ENCODE data around the gene CELF6. TPM values are rescaled to one million over a fixed set of nuclear protein-coding genes. Genes with fewer than 3 reads are reported as not detected.

Gene CELF6
- total RNA-seq, 2 experiments from 2014 or later: 0.19 TPM

DNA sequence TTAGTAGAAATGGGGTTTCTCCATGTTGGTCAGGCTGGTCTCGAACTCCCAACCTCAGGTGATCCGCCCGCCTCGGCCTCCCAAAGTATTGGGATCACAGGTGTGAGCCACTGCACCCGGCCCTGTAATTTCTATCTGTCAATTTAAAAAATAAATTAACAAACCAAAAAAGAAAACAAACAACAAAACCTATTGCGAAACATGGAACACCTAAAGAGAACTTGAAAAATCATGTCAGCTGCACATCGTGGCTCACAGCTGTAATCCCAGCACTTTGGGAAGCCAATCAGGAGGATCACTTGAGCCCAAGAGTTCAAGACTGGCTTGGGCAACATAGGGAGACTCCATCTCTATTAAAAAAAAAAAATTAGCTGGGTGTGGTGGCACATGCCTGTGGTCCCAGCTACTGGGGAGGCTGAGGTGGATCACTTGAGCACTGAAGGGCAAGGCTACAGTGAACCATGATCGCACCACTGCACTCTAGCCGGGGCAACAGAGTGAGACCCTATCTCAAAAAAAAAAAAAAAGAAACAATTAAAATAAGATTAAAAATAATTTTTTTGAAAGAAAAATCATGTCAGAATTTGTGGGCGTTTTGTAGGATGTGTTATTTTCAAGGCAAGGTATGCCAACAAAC lies 67.2 kb downstream of the CELF6 start:
- Mint-ChIP-seq H3K9me3 (no peaks in the 10 kb centered on the region), H3K27ac (no peak overlapping the region), H3K4me3 (no peak overlapping the region), H3K27me3 (no peaks in the 10 kb centered on the region), H3K36me3 (peaks cover 39% of the 10 kb centered on the region), H3K4me1 (ENCODE audit: low read depth) (peaks cover 4% of the 10 kb centered on the region)
- DNase-seq: no peak
- POLR2A ChIA-PET: no interaction called here
- CTCF ChIA-PET: interaction anchor here (0.6 kb wide), 1 partner anchor 233 kb away, joined by 3 read pairs; no protein-coding TSS in a partner anchor
- intact Hi-C loops (cut with micrococcal nuclease): no loop called here

DNA sequence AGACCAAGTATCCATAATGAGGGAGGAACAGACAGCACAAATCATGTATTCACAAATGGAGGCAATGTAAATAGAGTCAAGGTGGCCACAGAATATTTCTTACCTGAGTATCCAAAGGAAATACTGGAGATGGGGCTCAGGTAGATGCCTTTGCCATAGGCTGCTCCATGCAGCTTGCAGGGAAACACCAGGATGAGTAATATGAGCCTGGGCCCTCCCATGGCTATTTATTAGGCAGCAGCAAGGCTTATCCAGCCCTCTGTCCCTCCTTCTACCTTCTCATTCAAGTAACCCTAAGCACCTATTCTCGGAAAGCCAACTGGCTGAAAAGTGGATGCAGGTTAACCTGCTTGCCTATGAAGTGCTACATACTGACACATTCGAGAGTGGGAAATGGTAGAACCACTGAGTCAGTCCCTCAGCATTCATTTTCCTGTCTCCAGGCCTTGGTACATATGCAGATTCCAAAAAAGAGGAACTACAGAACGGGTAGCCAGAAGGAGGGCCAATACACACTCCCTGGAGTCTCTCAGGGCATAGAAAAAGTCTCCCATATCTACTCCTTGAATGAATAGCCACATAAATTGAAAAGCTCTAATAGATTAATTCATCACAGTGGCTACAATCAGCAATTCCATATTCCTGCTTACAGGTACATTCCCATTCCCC lies 70.7 kb downstream of the CELF6 start:
- intact Hi-C loops (cut with micrococcal nuclease): no loop called here
- Mint-ChIP-seq H3K27ac (peak overlapping the region; percentile 35), H3K27me3 (no peaks in the 10 kb centered on the region), H3K4me3 (no peak overlapping the region), H3K9me3 (no peaks in the 10 kb centered on the region), H3K36me3 (peaks cover 28% of the 10 kb centered on the region), H3K4me1 (ENCODE audit: low read depth) (peaks cover 4% of the 10 kb centered on the region)
- ChIA-PET POLR2A (no interaction called here), CTCF (no interaction called here)
- DNase-seq: no peak

DNA sequence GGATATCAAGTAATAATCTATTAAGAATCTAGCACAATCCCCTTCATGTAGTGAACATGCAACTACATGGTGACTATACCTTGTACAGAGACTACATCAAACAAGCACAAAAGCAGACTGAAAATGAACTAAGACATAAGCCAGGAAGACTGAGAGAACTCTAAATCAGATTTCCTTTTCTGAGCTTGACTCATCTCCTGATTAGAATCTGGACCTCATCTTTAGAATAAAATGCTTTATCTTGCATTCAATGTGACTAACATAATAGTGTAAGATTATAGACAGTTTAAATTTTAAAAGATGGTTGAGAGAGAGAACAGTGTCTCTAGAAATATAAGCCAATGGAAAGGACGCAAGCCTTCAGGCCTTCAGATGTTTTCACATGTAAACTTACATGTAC lies 71.4 kb downstream of the CELF6 start:
- DNase-seq: no peak
- intact Hi-C loops (cut with micrococcal nuclease): no loop called here
- H3K9me3 Mint-ChIP-seq: no peaks in the 10 kb centered on the region
- POLR2A ChIA-PET: no interaction called here
- CTCF ChIA-PET: no interaction called here
- H3K27ac Mint-ChIP-seq: no peak overlapping the region
- H3K4me3 Mint-ChIP-seq: no peak overlapping the region
- H3K4me1 Mint-ChIP-seq (ENCODE audit: low read depth): peaks cover 6% of the 10 kb centered on the region
- H3K36me3 Mint-ChIP-seq: peaks cover 28% of the 10 kb centered on the region
- no peaks in the 10 kb centered on the region for H3K27me3 Mint-ChIP-seq

DNA sequence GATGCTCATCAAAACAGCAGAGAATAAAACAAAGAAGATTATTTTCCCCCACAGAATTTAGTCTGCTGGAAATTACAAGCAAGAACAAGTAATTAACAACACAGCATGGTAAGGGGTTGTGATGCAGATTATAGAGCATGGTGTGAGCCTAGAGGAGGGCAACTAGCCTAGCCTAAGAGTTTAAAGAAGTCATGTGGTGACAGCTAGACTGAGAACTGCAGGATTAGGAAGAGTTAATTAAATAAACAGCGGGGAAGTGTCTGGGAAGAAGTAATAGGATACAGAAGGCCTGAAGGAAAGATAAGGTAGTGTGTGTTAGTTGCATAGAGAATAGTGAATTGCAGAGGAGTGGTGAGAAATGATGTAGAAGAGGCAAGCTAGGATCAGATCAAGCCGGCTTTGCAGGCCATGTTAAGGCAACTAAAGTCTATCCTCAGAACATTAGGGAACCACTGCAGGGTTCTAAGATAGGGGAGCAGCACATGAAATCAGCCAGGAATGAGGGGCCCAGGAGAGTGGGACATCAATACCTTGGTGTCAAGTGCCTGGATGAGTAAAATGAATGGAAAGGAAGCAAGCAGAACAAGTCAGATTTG lies 77.1 kb downstream of the CELF6 start:
- Mint-ChIP-seq H3K27me3 (no peaks in the 10 kb centered on the region), H3K27ac (peak overlapping the region; percentile 40), H3K9me3 (no peaks in the 10 kb centered on the region), H3K4me1 (ENCODE audit: low read depth) (peaks cover 18% of the 10 kb centered on the region), H3K36me3 (peaks cover 22% of the 10 kb centered on the region), H3K4me3 (no peak overlapping the region)
- intact Hi-C loops (cut with micrococcal nuclease): no loop called here
- CTCF ChIA-PET: interaction anchor here (3.2 kb wide), 1 partner anchor 42 kb away, joined by 9 read pairs; no protein-coding TSS in a partner anchor
- DNase-seq: no peak
- POLR2A ChIA-PET: interaction anchor here (1.1 kb wide), 1 partner anchor 11 kb away, joined by 4 read pairs; no protein-coding TSS in a partner anchor

DNA sequence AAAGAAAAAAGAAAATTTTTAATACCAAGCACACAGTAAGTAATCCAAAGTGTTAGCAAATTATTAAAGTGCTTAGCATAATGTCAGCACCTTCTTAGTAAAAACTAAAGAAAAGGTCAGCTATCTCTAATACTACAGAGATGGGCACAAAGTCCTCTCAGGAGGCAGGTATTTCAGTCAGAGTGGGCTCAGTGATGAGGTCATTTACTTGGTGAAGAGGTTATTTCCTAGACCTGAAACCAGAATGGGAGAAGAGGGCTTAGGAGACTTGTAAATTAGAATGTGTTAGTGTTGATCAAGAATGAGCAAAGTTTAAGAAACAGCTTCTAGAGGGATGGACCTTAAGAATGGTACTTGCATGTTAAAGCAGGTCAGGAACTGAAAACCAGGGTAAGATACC lies 80.3 kb downstream of the CELF6 start:
- POLR2A ChIA-PET: interaction anchor here (1.2 to 5.5 kb wide), 3 partner anchors 9 to 137 kb away, joined by 3 to 77 read pairs (median 19); partner anchors contain the start of genes HEXA and PKM
- Mint-ChIP-seq H3K36me3 (peaks cover 17% of the 10 kb centered on the region), H3K4me1 (ENCODE audit: low read depth) (peaks cover 35% of the 10 kb centered on the region), H3K9me3 (no peaks in the 10 kb centered on the region), H3K27me3 (peaks cover 2% of the 10 kb centered on the region), H3K27ac (no peak overlapping the region), H3K4me3 (no peak overlapping the region)
- intact Hi-C loops (cut with micrococcal nuclease): loop anchor here (10.0 kb wide), 1 partner anchor 545 kb away; the partner anchor contains the start of gene ADPGK
- CTCF ChIA-PET: interaction anchor here (6.2 kb wide), 1 partner anchor 13 kb away, joined by 58 read pairs; no protein-coding TSS in a partner anchor
- no peak for DNase-seq

DNA sequence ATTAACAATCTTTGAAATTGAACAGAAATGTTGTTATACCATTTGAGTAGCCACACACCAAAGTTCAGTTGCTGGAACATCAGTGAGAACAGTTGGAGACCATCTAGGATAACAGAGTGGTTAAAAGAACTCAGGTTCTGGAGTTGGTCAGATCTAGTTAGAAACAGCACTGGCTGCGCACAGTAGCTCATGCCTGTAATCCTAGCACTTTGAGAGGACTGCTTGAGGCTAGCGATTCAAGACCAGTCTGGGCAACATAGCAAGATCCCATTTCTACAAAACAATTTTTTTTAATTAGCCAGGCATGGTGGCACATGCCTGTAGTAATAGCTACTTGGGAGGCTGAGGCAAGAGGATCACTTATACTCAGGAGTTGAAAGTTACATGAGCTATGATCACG lies 81.4 kb downstream of the CELF6 start:
- Mint-ChIP-seq H3K4me3 (no peak overlapping the region), H3K4me1 (ENCODE audit: low read depth) (peaks cover 38% of the 10 kb centered on the region), H3K27ac (no peak overlapping the region), H3K36me3 (peaks cover 17% of the 10 kb centered on the region), H3K9me3 (no peaks in the 10 kb centered on the region), H3K27me3 (peaks cover 2% of the 10 kb centered on the region)
- intact Hi-C loops (cut with micrococcal nuclease): loop anchor here (10.0 kb wide), 1 partner anchor 546 kb away; the partner anchor contains the start of gene ADPGK
- no peak for DNase-seq
- CTCF ChIA-PET: interaction anchor here (6.2 kb wide), 1 partner anchor 12 kb away, joined by 58 read pairs; no protein-coding TSS in a partner anchor
- POLR2A ChIA-PET: interaction anchor here (0.9 to 5.5 kb wide), 5 partner anchors 8 to 138 kb away, joined by 3 to 77 read pairs (median 3); partner anchors contain the start of genes HEXA and PKM

DNA sequence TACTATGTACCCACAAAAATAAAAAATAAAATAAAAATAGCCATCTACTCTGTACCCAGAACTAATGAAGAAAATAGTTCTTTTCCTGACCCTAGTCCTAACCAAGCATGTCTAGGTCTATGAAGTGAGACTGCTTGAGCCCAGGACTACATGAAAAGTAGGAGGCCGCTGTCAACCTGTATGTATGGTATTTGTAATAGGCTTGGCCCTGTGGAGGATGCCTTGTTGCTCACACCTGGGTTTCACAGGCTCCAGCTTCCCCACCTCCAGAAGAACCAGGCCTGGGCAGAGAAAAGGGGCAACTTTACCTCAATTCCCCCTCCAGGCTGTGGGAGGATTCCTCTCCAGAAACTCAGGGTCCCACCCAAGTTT lies 82.1 kb downstream of the CELF6 start:
- Mint-ChIP-seq H3K36me3 (peaks cover 17% of the 10 kb centered on the region), H3K4me1 (ENCODE audit: low read depth) (peaks cover 35% of the 10 kb centered on the region), H3K9me3 (no peaks in the 10 kb centered on the region), H3K27me3 (peaks cover 2% of the 10 kb centered on the region), H3K4me3 (no peak overlapping the region), H3K27ac (peak overlapping the region; percentile 90)
- intact Hi-C loops (cut with micrococcal nuclease): loop anchor here (1.0 to 10.0 kb wide), 3 partner anchors 10 to 547 kb away; partner anchors contain the start of gene ADPGK
- CTCF ChIA-PET: interaction anchor here (1.0 to 6.2 kb wide), 3 partner anchors 11 to 47 kb away, joined by 3 to 58 read pairs (median 4); no protein-coding TSS in a partner anchor
- no peak for DNase-seq
- POLR2A ChIA-PET: interaction anchor here (1.0 to 5.5 kb wide), 5 partner anchors 11 to 39 kb away, joined by 3 to 77 read pairs (median 4); no protein-coding TSS in a partner anchor

DNA sequence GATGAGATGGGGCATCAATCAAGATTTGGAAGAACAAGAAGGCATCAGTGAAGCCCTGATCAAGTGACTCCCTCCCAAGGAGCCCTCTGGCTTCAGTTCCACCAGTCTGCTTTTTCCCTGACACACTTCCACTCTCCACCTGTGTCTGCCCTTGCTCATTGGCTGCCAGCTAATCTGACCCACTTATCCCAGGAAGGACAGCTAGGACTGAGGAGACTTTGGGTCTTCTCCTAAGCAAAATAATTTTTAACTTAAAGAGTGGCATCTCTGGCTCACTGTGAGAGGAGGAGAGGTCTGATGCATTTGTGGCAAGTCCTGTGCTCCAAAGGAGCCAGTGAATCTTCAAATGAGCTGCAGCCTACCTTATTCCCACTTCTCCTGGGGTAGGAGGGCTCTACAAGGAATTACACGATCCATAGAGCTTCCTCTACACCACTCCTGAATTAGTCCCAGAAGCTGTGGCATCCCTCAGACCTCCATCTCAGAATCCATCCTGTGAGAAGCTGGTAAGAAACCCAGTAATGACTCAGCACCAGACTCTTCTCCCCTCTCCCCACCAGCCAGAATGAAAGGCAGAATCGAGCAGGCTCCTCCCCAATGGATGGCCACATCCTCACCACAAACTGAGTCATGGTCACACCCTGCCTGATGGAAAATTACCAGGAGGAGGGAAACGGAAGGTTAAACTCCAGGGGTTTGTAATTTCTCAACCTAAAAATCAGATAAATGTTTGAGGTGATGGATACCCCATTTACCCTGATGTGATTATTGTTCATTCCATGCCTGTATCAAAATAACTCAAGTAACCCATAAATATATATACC lies 82.7 kb downstream of the CELF6 start:
- peaks cover 39% of the 10 kb centered on the region for H3K4me1 Mint-ChIP-seq (ENCODE audit: low read depth)
- POLR2A ChIA-PET: interaction anchor here (1.0 to 5.5 kb wide), 5 partner anchors 10 to 39 kb away, joined by 3 to 77 read pairs (median 4); no protein-coding TSS in a partner anchor

DNA sequence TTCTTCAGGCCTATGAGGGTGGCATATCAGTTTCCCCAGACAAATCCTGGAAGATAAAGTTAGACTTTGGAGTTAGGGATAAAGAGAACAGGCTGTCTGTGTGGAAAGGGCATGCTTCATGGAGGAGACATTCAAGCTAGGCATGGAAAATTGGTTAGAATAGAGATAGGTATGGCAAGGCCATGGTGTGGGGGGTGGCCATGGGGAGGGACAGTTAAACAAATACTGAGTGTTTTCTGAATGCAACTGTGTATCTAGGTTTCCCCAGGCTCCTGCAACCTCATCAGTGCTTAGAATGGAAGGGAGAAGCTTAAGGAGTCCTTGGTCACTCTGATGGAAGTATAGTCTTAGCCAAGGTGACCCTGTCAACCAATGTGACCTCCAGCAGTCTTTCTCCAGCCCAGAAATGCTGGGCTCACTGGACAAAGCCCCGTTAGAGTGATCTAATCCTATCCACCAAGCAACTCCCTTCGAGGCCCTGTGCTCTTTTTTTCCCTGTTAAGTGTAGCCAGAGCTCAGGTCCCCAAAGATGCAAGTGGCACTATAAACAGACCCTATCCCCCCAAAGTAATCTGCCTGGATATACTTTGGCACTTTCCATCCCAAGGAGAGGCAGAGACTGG lies 83.5 kb downstream of the CELF6 start:
- H3K9me3 Mint-ChIP-seq: no peaks in the 10 kb centered on the region
- H3K36me3 Mint-ChIP-seq: peaks cover 10% of the 10 kb centered on the region
- H3K4me3 Mint-ChIP-seq: peak overlapping the region; percentile 72
- peak overlapping the region; percentile 90 for H3K27ac Mint-ChIP-seq
- ChIA-PET POLR2A (interaction anchor here (1.3 to 5.5 kb wide), 2 partner anchors 9 to 28 kb away, joined by 4 to 77 read pairs; no protein-coding TSS in a partner anchor), CTCF (interaction anchor here (1.1 to 6.2 kb wide), 2 partner anchors 10 to 14 kb away, joined by 3 to 58 read pairs; no protein-coding TSS in a partner anchor)
- intact Hi-C loops (cut with micrococcal nuclease): loop anchor here (1.0 to 10.0 kb wide), 3 partner anchors 8 to 548 kb away; partner anchors contain the start of gene ADPGK
- no peak for DNase-seq
- H3K4me1 Mint-ChIP-seq (ENCODE audit: low read depth): peaks cover 42% of the 10 kb centered on the region
- H3K27me3 Mint-ChIP-seq: peaks cover 2% of the 10 kb centered on the region

More for the DNA sequence above, 82.7 kb downstream of the CELF6 start:
- intact Hi-C loops (cut with micrococcal nuclease): loop anchor here (1.0 to 10.0 kb wide), 3 partner anchors 9 to 548 kb away; partner anchors contain the start of gene ADPGK
- CTCF ChIA-PET: interaction anchor here (1.0 to 6.2 kb wide), 3 partner anchors 11 to 48 kb away, joined by 3 to 58 read pairs (median 4); no protein-coding TSS in a partner anchor
- no peaks in the 10 kb centered on the region for H3K9me3 Mint-ChIP-seq
- H3K36me3 Mint-ChIP-seq: peaks cover 14% of the 10 kb centered on the region
- peak; percentile 91 for DNase-seq
- H3K4me3 Mint-ChIP-seq: peak overlapping the region; percentile 72
- peak overlapping the region; percentile 90 for H3K27ac Mint-ChIP-seq
- H3K27me3 Mint-ChIP-seq: peaks cover 2% of the 10 kb centered on the region

DNA sequence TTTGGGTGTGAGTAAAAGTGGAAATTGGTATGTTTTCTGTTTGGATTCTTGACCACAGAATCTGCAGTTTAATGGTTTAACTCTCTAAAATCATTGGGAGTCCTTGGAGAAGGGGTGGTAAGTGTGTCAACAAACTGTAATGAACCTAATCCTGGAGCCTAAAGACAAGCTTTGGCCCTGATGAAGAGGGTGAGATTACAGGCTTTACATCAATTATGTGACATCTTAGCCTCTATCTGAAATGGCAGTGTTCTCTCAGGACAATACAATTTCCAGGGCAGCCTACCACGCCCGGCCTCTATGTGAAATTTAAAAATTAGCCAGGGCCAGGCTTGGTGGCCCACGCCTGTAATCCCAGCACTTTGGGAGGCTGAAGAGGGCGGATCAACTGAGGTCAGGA lies 84.7 kb downstream of the CELF6 start:
- H3K27ac Mint-ChIP-seq: no peak overlapping the region
- ChIA-PET CTCF (interaction anchor here (6.2 kb wide), 1 partner anchor 9 kb away, joined by 58 read pairs; no protein-coding TSS in a partner anchor), POLR2A (no interaction called here)
- H3K36me3 Mint-ChIP-seq: peaks cover 9% of the 10 kb centered on the region
- H3K4me1 Mint-ChIP-seq (ENCODE audit: low read depth): peaks cover 42% of the 10 kb centered on the region
- intact Hi-C loops (cut with micrococcal nuclease): loop anchor here (10.0 kb wide), 1 partner anchor 550 kb away; the partner anchor contains the start of gene ADPGK
- H3K9me3 Mint-ChIP-seq: no peaks in the 10 kb centered on the region
- no peak overlapping the region for H3K4me3 Mint-ChIP-seq
- peaks cover 2% of the 10 kb centered on the region for H3K27me3 Mint-ChIP-seq
- no peak for DNase-seq

All from activated CD4-positive, alpha-beta memory T cell treated with anti-CD3 and anti-CD28 coated beads for 36 hours (primary cell).